ENCODE results near the gene ZFP36L2.

- TF ChIP-seq CTCF (IDR thresholded peaks at IDR 0.05) (no peak), EP300 (IDR thresholded peaks at IDR 0.05) (no peak)
Observed at GRCh38 chr2:43225788-43226557, 433 bp downstream of the ZFP36L2 start.
